ENCODE measurements around the gene GPATCH1.
"Not testable (repeated sequence)": the region's sequence is repeated elsewhere in the genome, so short reads cannot be mapped to it uniquely, and the experiment has no call there.

Gene GPATCH1

GRCh38 chr19:33150852-33151518 lies 70.0 kb downstream of the GPATCH1 start:
- H3K79me2 ChIP-seq (ENCODE audit: insufficient read depth, low read length): no peaks in the 10 kb centered on the region
- H3K9me2 ChIP-seq (replicated peaks; ENCODE audit: insufficient read depth, low read length): no peaks in the 10 kb centered on the region
- H3K36me3 ChIP-seq (ENCODE audit: low read length): no peaks in the 10 kb centered on the region
- no peak overlapping the region for H3K4me3 ChIP-seq (ENCODE audit: insufficient read depth, low read length, poor library complexity, severe bottlenecking)
- H2AFZ ChIP-seq (ENCODE audit: low read depth, low read length, severe bottlenecking): no peak overlapping the region
- H3K9me3 ChIP-seq (ENCODE audit: insufficient read depth, low read length): no peaks in the 10 kb centered on the region
- H4K20me1 ChIP-seq (ENCODE audit: low read depth, low read length): no peaks in the 10 kb centered on the region
- H3F3A ChIP-seq (ENCODE audit: insufficient read depth): no peaks in the 10 kb centered on the region
- H3K9ac ChIP-seq (ENCODE audit: low read length): no peak overlapping the region
- H3K27ac ChIP-seq (ENCODE audit: low read depth, low read length): no peak overlapping the region
- TF ChIP-seq, protein P1, sequence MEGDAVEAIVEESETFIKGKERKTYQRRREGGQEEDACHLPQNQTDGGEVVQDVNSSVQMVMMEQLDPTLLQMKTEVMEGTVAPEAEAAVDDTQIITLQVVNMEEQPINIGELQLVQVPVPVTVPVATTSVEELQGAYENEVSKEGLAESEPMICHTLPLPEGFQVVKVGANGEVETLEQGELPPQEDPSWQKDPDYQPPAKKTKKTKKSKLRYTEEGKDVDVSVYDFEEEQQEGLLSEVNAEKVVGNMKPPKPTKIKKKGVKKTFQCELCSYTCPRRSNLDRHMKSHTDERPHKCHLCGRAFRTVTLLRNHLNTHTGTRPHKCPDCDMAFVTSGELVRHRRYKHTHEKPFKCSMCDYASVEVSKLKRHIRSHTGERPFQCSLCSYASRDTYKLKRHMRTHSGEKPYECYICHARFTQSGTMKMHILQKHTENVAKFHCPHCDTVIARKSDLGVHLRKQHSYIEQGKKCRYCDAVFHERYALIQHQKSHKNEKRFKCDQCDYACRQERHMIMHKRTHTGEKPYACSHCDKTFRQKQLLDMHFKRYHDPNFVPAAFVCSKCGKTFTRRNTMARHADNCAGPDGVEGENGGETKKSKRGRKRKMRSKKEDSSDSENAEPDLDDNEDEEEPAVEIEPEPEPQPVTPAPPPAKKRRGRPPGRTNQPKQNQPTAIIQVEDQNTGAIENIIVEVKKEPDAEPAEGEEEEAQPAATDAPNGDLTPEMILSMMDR (IDR thresholded peaks at IDR 0.05; ENCODE audit: insufficient read depth, low read length, poor library complexity, severe bottlenecking): no peak
- H3K4me2 ChIP-seq (ENCODE audit: low read depth, low read length, poor library complexity, severe bottlenecking): no peak overlapping the region
- H3K27me3 ChIP-seq (ENCODE audit: low read length): no peaks in the 10 kb centered on the region

- Histone ChIP-seq H3K4me2 (ENCODE audit: low read depth, low read length, poor library complexity, severe bottlenecking) (no peak overlapping the region), H3K27me3 (ENCODE audit: low read length) (no peaks in the 10 kb centered on the region)
- TF ChIP-seq, protein P1 (IDR thresholded peaks at IDR 0.05; ENCODE audit: insufficient read depth, low read length, poor library complexity, severe bottlenecking): no peak
- TF ChIP-seq EZH2phosphoT487 (conservative IDR thresholded peaks at IDR 0.05; ENCODE audit: low read length): no peak
Observed at GRCh38 chr19:33152176-33152575, 71.2 kb downstream of the GPATCH1 start.

GRCh38 chr19:33152625-33153024 lies 71.6 kb downstream of the GPATCH1 start:
- H3K79me2 ChIP-seq (ENCODE audit: insufficient read depth, low read length); H3K9ac ChIP-seq (ENCODE audit: low read length): not testable (repeated sequence)

More at GRCh38 chr19:33152176-33152575, 71.2 kb downstream of the GPATCH1 start:
- Histone ChIP-seq H3K27ac (ENCODE audit: low read depth, low read length) (no peak overlapping the region), H4K20me1 (ENCODE audit: low read depth, low read length) (no peaks in the 10 kb centered on the region), H3K79me2 (ENCODE audit: insufficient read depth, low read length) (no peaks in the 10 kb centered on the region), H2AFZ (ENCODE audit: low read depth, low read length, severe bottlenecking) (no peak overlapping the region), H3K36me3 (ENCODE audit: low read length) (no peaks in the 10 kb centered on the region), H3K9ac (ENCODE audit: low read length) (no peak overlapping the region), H3K9me3 (ENCODE audit: insufficient read depth, low read length) (no peaks in the 10 kb centered on the region), H3F3A (ENCODE audit: insufficient read depth) (no peaks in the 10 kb centered on the region), H3K4me3 (ENCODE audit: insufficient read depth, low read length, poor library complexity, severe bottlenecking) (no peak overlapping the region), H3K9me2 (replicated peaks; ENCODE audit: insufficient read depth, low read length) (no peaks in the 10 kb centered on the region)

DNA sequence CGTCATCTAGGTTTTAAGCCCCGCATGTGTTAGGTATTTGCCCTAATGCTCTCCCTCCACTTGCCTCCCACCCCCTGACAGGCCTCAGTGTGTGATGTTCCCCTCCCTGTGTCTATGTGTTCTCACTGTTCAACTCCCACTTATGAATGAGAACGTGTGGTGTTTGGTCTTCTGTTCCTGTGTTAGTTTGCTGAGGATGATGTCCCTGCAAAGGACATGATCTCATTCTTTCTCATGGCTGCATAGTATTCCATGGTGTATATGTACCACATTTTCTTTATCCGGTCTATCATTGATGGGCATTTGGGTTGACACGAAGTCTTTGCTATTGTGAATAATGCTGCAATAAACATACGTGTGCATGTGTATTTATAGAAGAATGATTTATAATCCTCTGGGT lies 73.3 kb downstream of the GPATCH1 start:
- H4K20me1 ChIP-seq (ENCODE audit: low read depth, low read length); H3K27me3 ChIP-seq (ENCODE audit: low read length); H3K9ac ChIP-seq (ENCODE audit: low read length); H3K79me2 ChIP-seq (ENCODE audit: insufficient read depth, low read length); H3K27ac ChIP-seq (ENCODE audit: low read depth, low read length); H3K36me3 ChIP-seq (ENCODE audit: low read length); H2AFZ ChIP-seq (ENCODE audit: low read depth, low read length, severe bottlenecking); H3K4me2 ChIP-seq (ENCODE audit: low read depth, low read length, poor library complexity, severe bottlenecking); H3K4me3 ChIP-seq (ENCODE audit: insufficient read depth, low read length, poor library complexity, severe bottlenecking); H3F3A ChIP-seq (ENCODE audit: insufficient read depth); H3K9me3 ChIP-seq (ENCODE audit: insufficient read depth, low read length); H3K9me2 ChIP-seq (replicated peaks; ENCODE audit: insufficient read depth, low read length): not testable (repeated sequence)

More at GRCh38 chr19:33152625-33153024, 71.6 kb downstream of the GPATCH1 start:
- H3K9me3 ChIP-seq (ENCODE audit: insufficient read depth, low read length); H3K9me2 ChIP-seq (replicated peaks; ENCODE audit: insufficient read depth, low read length); H3K4me2 ChIP-seq (ENCODE audit: low read depth, low read length, poor library complexity, severe bottlenecking); H4K20me1 ChIP-seq (ENCODE audit: low read depth, low read length); H2AFZ ChIP-seq (ENCODE audit: low read depth, low read length, severe bottlenecking); H3K27me3 ChIP-seq (ENCODE audit: low read length); H3K27ac ChIP-seq (ENCODE audit: low read depth, low read length); H3K36me3 ChIP-seq (ENCODE audit: low read length); H3F3A ChIP-seq (ENCODE audit: insufficient read depth); H3K4me3 ChIP-seq (ENCODE audit: insufficient read depth, low read length, poor library complexity, severe bottlenecking): not testable (repeated sequence)
